Tracheal epithelial cell (primary cell): ENCODE measurements around the gene KCNC4. TPM values are rescaled to one million over a fixed set of nuclear protein-coding genes. Genes with fewer than 3 reads are reported as not detected.

Source experiments
- total RNA-seq: library from RNA; depleted of rRNA; stranded (reverse); fragments of >200 nt; gene quantifications from 2 replicates; pipeline ENCODE4 v1.2.1, GENCODE V29; 2014

KCNC4 gene
- total RNA-seq = 1.4 and 1.7 TPM in 2 replicates

DNA sequence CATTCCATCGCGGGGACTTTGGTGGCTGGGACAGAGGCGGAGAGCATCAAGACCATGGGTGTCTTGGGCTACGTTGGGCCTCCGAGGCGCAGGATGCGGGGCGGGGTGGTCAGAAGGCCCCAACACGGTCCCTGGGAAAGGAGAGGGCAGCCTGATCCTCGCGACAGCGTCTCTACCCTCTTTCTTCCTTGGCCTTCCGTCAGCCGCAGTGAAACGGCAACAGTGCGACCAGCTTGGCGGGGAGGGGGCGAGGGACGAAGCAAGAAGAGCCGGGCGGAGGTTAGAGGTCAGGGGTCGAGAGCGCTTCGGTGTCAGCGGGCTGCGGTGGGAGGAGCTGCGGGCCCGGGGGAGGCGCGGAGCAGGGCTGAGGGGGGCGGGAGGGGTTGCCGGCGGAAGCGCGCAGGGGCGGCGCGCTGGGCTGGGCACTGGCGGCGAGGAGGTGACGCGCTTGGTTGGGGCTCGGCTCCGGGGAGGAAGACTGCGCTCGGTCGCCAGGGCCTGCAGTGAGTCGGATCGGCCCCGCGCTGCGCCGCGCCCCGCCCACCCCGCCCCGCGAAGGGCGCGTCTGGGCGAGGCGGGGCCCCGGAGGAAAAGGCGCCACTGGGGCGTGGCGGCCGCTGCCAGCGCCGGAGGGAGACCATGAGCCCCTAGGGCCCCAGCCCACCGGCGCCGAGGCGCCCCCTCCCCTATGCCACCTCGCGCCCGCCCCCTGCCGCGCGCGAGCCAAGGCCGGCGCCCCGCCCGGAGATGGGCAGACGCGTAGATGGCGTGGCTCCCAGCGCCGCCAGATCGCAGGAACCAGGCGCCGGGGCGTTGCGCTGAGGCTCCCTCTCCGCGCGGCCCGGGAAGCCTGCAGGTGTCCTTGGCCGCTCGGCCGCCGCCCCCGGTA, at the start of gene KCNC4:
Gene KCNC4 (plus strand): TSS at position 600 of the 889 bp plus-strand sequence. CDS start 1,186 bp downstream, outside the sequence.

Other genes with a start within 250 kb of the KCNC4 start
- gene AHCYL1, start 225.5 kb upstream of the KCNC4 start, total RNA-seq = 31.3 and 43.4 TPM in 2 replicates
- 35.6 and 46.7 TPM in 2 replicates for gene STRIP1, start 175.7 kb upstream of the KCNC4 start, total RNA-seq
- gene ALX3, start 139.6 kb upstream of the KCNC4 start, total RNA-seq = not detected in 2 replicates
- gene UBL4B, start 97.9 kb upstream of the KCNC4 start, total RNA-seq = not detected in 2 replicates
- 0.24 TPM in 1 of 2 replicates, not detected in the other for gene SLC6A17, start 59.8 kb upstream of the KCNC4 start, total RNA-seq
- 22.7 and 24.7 TPM in 2 replicates for gene RBM15, start 129.1 kb downstream of the KCNC4 start, total RNA-seq
- gene SLC16A4, start 180.7 kb downstream of the KCNC4 start, total RNA-seq = 36.9 and 48.2 TPM in 2 replicates
- 23.2 and 29.9 TPM in 2 replicates for gene LAMTOR5, start 197.4 kb downstream of the KCNC4 start, total RNA-seq
- not detected in 2 replicates for gene PROK1, start 240.8 kb downstream of the KCNC4 start, total RNA-seq